Esophagus muscularis mucosa (tissue), 3 donors: ENCODE data around the gene AP2B1.

Source experiments
- CTCF ChIP-seq, 3 experiments: fragments of 200-600 bp in 2 of 3; fragments of 450-650 bp in 1 of 3; sonication (generic) in 2 of 3; IDR thresholded peaks; one replicate each; pipeline ENCODE4 v1.5.1; 2017 to 2019; ENCODE audit warnings: antibody characterized with exemption in 3 of 3, mild to moderate bottlenecking in 2 of 3, moderate library complexity in 1 of 3
- POLR2A ChIP-seq: fragments of 450-650 bp; IDR thresholded peaks from one replicate; pipeline ENCODE4 v1.6.1; 2017; ENCODE audit warnings: antibody characterized with exemption, moderate library complexity, mild to moderate bottlenecking, low read depth
- POLR2AphosphoS5 ChIP-seq, 2 donors: sonication (generic); formaldehyde crosslinking; IDR thresholded peaks; one replicate each; pipeline ENCODE4 v1.6.1; 2017; ENCODE audit warnings: antibody characterized with exemption in 2 of 2

GRCh38 chr17:35609831-35610230 lies 22.7 kb downstream of the AP2B1 start:
- TF ChIP-seq POLR2A, result no peak
- TF ChIP-seq CTCF (IDR thresholded peaks at IDR 0.05), result no peak
- no peak for TF ChIP-seq POLR2AphosphoS5 (IDR thresholded peaks at IDR 0.05)
